Thyroid gland (tissue), 4 donors: ENCODE measurements around the gene SDR42E2. TPM values are rescaled to one million over a fixed set of nuclear protein-coding genes. Genes with fewer than 3 reads are reported as not detected.

ENCODE experiments used
- DNase-seq, 2 donors: peaks; one replicate each; pipeline ENCODE4 v3.0.0-alpha.2; 2019
- H3K27ac ChIP-seq, 3 donors: fragments of 200-600 bp; sonication (generic); 1 replicate in 2 of 3; 2 replicates in 1 of 3; pipeline ENCODE4 v1.5.1; 2016 to 2019; ENCODE audit warnings: mild to moderate bottlenecking in 1 of 3, moderate library complexity in 1 of 3
- H3K27me3 ChIP-seq: fragments of 200-600 bp; sonication (generic); one replicate; pipeline ENCODE4 v1.5.1; 2019
- H3K36me3 ChIP-seq, 2 donors: fragments of 200-600 bp; sonication (generic); one replicate each; pipeline ENCODE4 v1.5.1; 2016 to 2019
- H3K4me1 ChIP-seq, 2 donors: fragments of 200-600 bp; sonication (generic); one replicate each; pipeline ENCODE4 v1.5.1; 2017 to 2019
- H3K4me3 ChIP-seq, 3 donors: fragments of 200-600 bp; sonication (generic); replicated peaks in 1 of 3; 1 replicate in 2 of 3; 2 replicates in 1 of 3; pipeline ENCODE4 v1.5.1; 2016; ENCODE audit warnings: mild to moderate bottlenecking in 1 of 3
- H3K9me3 ChIP-seq: fragments of 200-600 bp; sonication (generic); one replicate; pipeline ENCODE4 v1.5.1; 2017
- CTCF ChIP-seq, 6 experiments: fragments of 200-600 bp in 3 of 6; fragments of 450-650 bp in 3 of 6; sonication (generic) in 3 of 6; IDR thresholded peaks; one replicate each; pipeline ENCODE4 v1.5.1; 2016 to 2019; ENCODE audit warnings: antibody characterized with exemption in 6 of 6, mild to moderate bottlenecking in 2 of 6, inconsistent platforms in 1 of 6, moderate library complexity in 1 of 6
- POLR2A ChIP-seq, 2 donors: fragments of 450-650 bp; IDR thresholded peaks; one replicate each; pipeline ENCODE4 v1.6.1; 2017; ENCODE audit warnings: antibody characterized with exemption in 2 of 2, mild to moderate bottlenecking in 2 of 2, moderate library complexity in 1 of 2
- WGBS, 2 donors: methylation state at CpG; one replicate each; pipeline ENCODE4 v1.1.5; 2017; 5-methylcytosine and 5-hydroxymethylcytosine counted together
- intact Hi-C: fragments of 100-400 bp; cut with DNase I; formaldehyde crosslinking; loops from one replicate; pipeline ENCODE4 v1.15.1; 2023
- total RNA-seq, 4 donors: library from RNA; depleted of rRNA; stranded (reverse); fragments of >200 nt; gene quantifications; one replicate each; pipeline ENCODE4 v1.2.3, GENCODE V29; 2016

SDR42E2 gene
- total RNA-seq, 4 donors from 2014 or later, result not detected

GRCh38 chr16:22181426-22181825 is 19.1 kb downstream of the SDR42E2 start:
- Histone ChIP-seq H3K4me1 (no peaks in the 10 kb centered on the region), H3K4me3 (no peak overlapping the region), H3K36me3 (no peaks in the 10 kb centered on the region), H3K27ac (no peak overlapping the region), H3K9me3 (no peaks in the 10 kb centered on the region), H3K27me3 (no peaks in the 10 kb centered on the region)
- no peak for DNase-seq
- intact Hi-C loops, result loop anchor here (10.0 kb wide), 1 partner anchor 87 kb away; the partner anchor contains the start of gene VWA3A
- TF ChIP-seq POLR2A (IDR thresholded peaks at IDR 0.05) (no peak), CTCF (IDR thresholded peaks at IDR 0.05) (no peak)
- 79 to 89% methylated on average over 9 to 11 of the region's 11 CpGs for WGBS, 2 donors

DNA sequence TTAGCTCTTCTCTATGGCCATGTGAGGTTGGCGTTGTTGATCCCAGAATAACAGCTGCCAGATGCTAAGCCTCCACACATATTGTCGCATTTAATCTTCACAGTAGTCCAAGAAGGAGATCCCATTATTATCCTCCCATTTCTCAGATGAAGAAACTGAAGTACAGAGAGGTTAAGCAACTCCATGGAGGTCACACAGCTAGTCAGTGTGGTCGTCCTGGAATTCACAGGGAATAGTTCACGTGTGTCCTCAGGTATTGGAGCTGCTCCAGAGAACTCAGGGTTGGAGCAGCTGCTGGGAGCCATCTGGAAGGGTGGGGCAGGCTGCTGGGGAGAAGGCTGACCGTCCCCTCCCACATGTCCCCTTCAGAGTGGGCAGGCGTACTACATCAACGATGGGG is 19.5 kb downstream of the SDR42E2 start:
- intact Hi-C loops, result loop anchor here (10.0 kb wide), 1 partner anchor 87 kb away; the partner anchor contains the start of gene VWA3A
- Histone ChIP-seq H3K4me3 (no peak overlapping the region), H3K36me3 (no peaks in the 10 kb centered on the region), H3K4me1 (no peaks in the 10 kb centered on the region), H3K9me3 (no peaks in the 10 kb centered on the region), H3K27me3 (no peaks in the 10 kb centered on the region), H3K27ac (no peak overlapping the region)
- TF ChIP-seq CTCF (IDR thresholded peaks at IDR 0.05), result no peak
- DNase-seq, result no peak
- WGBS, 2 donors, result 83 to 88% methylated on average over 7 of the region's 7 CpGs

DNA sequence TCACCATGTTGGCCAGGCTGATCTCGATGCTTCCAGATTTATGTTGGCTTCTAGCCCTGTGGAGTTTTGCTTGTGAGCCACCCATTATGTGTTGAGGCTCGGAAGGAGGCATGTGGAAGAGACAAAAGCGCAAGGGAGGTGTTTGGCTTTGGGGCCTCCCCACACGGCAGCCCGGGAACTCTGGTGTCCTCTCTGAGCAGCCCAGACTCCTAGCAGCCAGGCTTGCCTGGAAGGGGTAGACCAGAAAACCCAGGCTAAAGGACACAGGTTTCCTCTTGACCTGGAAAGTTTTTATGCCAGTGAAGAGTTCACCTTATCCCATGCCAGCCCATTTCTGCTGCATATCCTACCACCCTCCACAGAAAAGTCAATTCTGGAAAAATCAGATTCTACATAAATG is 21.0 kb downstream of the SDR42E2 start:
- Histone ChIP-seq H3K4me3 (no peak overlapping the region), H3K36me3 (no peaks in the 10 kb centered on the region), H3K27me3 (no peaks in the 10 kb centered on the region), H3K9me3 (no peaks in the 10 kb centered on the region), H3K4me1 (peaks cover 0 to 2% of the 10 kb centered on the region in 2 donors), H3K27ac (no peak overlapping the region)
- no peak for TF ChIP-seq CTCF (IDR thresholded peaks at IDR 0.05)
- no peak for TF ChIP-seq POLR2A (IDR thresholded peaks at IDR 0.05)
- no peak for DNase-seq
- 78 to 92% methylated on average over 5 of the region's 5 CpGs for WGBS, 2 donors
- intact Hi-C loops, result loop anchor here (10.0 kb wide), 1 partner anchor 89 kb away; the partner anchor contains the start of gene VWA3A

DNA sequence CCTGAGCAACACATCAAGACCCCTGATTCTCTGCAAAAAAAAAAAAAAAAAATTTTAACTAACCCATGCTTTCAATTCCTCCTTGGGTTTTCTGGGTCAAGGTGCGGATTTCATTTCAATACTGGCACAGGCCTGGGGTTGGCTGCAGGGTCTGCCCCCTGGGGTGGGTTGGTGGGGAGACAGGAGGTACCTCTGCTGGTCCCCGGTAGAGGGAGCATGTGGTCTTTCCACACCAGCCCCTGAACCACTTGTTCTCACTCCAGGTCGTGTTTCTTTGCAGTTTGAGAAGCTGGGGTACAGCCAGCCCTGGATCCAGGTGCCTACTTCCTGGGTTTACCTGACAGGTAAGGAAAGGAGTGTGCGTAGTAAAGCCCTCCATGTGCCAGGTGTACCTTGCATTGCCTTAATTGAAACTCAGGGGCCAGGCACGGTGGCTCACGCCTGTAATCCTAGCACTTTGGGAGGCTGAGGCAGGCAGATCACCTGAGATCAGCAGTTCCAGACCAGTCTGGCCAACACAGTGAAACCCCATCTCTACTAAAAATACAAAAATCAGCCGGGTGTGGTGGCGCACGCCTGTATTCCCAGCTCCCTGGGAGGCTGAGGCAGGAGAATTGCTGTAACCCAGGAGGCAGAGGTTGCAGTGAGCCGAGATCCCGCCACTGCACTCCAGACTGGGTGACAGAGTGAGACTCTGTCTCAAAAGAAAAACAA is 21.8 kb downstream of the SDR42E2 start:
- TF ChIP-seq POLR2A (IDR thresholded peaks at IDR 0.05) (no peak), CTCF (IDR thresholded peaks at IDR 0.05) (no peak)
- Histone ChIP-seq H3K27ac (no peak overlapping the region), H3K4me3 (no peak overlapping the region), H3K4me1 (peaks cover 4 to 9% of the 10 kb centered on the region in 2 donors), H3K9me3 (no peaks in the 10 kb centered on the region), H3K27me3 (no peaks in the 10 kb centered on the region), H3K36me3 (no peaks in the 10 kb centered on the region)
- no peak for DNase-seq
- WGBS, 2 donors, result 83 to 89% methylated on average over 11 of the region's 11 CpGs
- intact Hi-C loops, result loop anchor here (10.0 kb wide), 1 partner anchor 89 kb away; the partner anchor contains the start of gene VWA3A

DNA sequence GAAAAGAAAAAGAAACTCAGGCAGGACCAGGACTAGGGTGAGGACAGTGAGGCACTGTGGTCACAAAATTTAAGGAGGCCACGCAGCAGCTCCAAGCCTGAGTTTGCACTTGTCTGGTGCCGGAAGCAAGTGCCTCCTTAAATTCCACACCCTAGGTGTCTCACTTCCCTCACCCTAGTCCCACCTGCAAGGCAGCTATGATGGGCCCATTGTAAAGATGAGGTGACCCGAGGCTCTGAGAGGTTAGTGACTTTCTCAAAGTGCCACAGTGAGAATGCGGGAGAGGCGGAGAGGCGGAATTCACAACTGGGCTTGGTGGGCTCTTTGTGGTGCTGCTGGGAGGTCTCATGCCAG is 22.3 kb downstream of the SDR42E2 start:
- TF ChIP-seq CTCF (IDR thresholded peaks at IDR 0.05) (no peak), POLR2A (IDR thresholded peaks at IDR 0.05) (no peak)
- Histone ChIP-seq H3K27me3 (no peaks in the 10 kb centered on the region), H3K4me3 (no peak overlapping the region), H3K36me3 (no peaks in the 10 kb centered on the region), H3K9me3 (no peaks in the 10 kb centered on the region), H3K27ac (no peak overlapping the region), H3K4me1 (peaks cover 10 to 14% of the 10 kb centered on the region in 2 donors)
- 91% methylated on average over 5 to 6 of the region's 6 CpGs for WGBS, 2 donors
- no peak for DNase-seq
- intact Hi-C loops, result loop anchor here (10.0 kb wide), 1 partner anchor 90 kb away; the partner anchor contains the start of gene VWA3A
